WTC11 (cell line): ENCODE measurements around the gene ALOXE3.
A peak's percentile ranks its signal among the peaks of the same experiment; 100 is the strongest.

ENCODE experiments used
- GRHL2 ChIP-seq: fragments of 250-450 bp; sonication (Bioruptor Pico); IDR thresholded peaks from 2 replicates; pipeline ENCODE4 v1.8.0; 2022; ENCODE audit warnings: mild to moderate bottlenecking, moderate library complexity; ENCODE audit not compliant: insufficient replicate concordance, severe bottlenecking
- KAT7 ChIP-seq: sonication (generic); formaldehyde crosslinking; IDR thresholded peaks from 2 replicates; pipeline ENCODE4 v1.8.1; 2023; ENCODE audit warnings: missing genetic modification reagents, mild to moderate bottlenecking, borderline replicate concordance
- TF ChIP-seq, protein P1 (sequence below): fragments of 200-600 bp; IDR thresholded peaks from 2 replicates; pipeline ENCODE4 v1.8.0; 2022; ENCODE audit warnings: antibody characterized with exemption

- TF ChIP-seq, protein P1, sequence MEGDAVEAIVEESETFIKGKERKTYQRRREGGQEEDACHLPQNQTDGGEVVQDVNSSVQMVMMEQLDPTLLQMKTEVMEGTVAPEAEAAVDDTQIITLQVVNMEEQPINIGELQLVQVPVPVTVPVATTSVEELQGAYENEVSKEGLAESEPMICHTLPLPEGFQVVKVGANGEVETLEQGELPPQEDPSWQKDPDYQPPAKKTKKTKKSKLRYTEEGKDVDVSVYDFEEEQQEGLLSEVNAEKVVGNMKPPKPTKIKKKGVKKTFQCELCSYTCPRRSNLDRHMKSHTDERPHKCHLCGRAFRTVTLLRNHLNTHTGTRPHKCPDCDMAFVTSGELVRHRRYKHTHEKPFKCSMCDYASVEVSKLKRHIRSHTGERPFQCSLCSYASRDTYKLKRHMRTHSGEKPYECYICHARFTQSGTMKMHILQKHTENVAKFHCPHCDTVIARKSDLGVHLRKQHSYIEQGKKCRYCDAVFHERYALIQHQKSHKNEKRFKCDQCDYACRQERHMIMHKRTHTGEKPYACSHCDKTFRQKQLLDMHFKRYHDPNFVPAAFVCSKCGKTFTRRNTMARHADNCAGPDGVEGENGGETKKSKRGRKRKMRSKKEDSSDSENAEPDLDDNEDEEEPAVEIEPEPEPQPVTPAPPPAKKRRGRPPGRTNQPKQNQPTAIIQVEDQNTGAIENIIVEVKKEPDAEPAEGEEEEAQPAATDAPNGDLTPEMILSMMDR, result no peak; the same call in 1 of the 2 replicates
- TF ChIP-seq GRHL2 (no peak), KAT7 (CRISPR knock-in tag) (0 out of 2 replicates have a peak, but pooled peaks have one; percentile 58)
Observed at GRCh38 chr17:8121681-8122421, 3.5 kb upstream of the ALOXE3 start.
